ENCODE measurements around the gene ZNF26.
"Not testable (repeated sequence)": the region's sequence is repeated elsewhere in the genome, so short reads cannot be mapped to it uniquely, and the experiment has no call there.

Gene ZNF26

GRCh38 chr12:132955094-132956010, 30.8 kb upstream of the ZNF26 start:
- DNase-seq (ENCODE audit: low read depth in 2 of 2): no peak

- peak; percentile 65 to 70 for DNase-seq (ENCODE audit: low read depth in 2 of 2)
These were observed 30.0 kb upstream of the ZNF26 start, which contains the start of gene ZNF605 for GRCh38 chr12:132956011-132956788. Gene ZNF605 (minus strand): TSS chr12:132956306. CDS start chr12:132945635, 10,671 bp downstream.

GRCh38 chr12:132961790-132962189, 24.4 kb upstream of the ZNF26 start:
- not testable (repeated sequence) for DNase-seq (ENCODE audit: low read depth in 2 of 2)

GRCh38 chr12:132963947-132964346, 22.2 kb upstream of the ZNF26 start:
- not testable (repeated sequence) for DNase-seq (ENCODE audit: low read depth in 2 of 2)

GRCh38 chr12:132965796-132966195, 20.4 kb upstream of the ZNF26 start:
- DNase-seq (ENCODE audit: low read depth in 2 of 2): no peak

- no peak for DNase-seq (ENCODE audit: low read depth in 2 of 2)
These were observed 19.3 kb upstream of the ZNF26 start for GRCh38 chr12:132966676-132967415.

GRCh38 chr12:132967736-132968135, 18.4 kb upstream of the ZNF26 start:
- no peak for DNase-seq (ENCODE audit: low read depth in 2 of 2)

- no peak for DNase-seq (ENCODE audit: low read depth in 2 of 2)
These were observed 13.8 kb upstream of the ZNF26 start for GRCh38 chr12:132972374-132972773.

- DNase-seq (ENCODE audit: low read depth in 2 of 2): not testable (repeated sequence)
These were observed 9.3 kb upstream of the ZNF26 start for GRCh38 chr12:132976870-132977269.

- no peak for DNase-seq (ENCODE audit: low read depth in 2 of 2)
These were observed 688 bp downstream of the ZNF26 start for GRCh38 chr12:132986885-132987225.

- DNase-seq (ENCODE audit: low read depth in 2 of 2): no peak
These were observed 12.6 kb downstream of the ZNF26 start for GRCh38 chr12:132998741-132999140.

GRCh38 chr12:133010657-133011297, 24.6 kb downstream of the ZNF26 start:
- DNase-seq (ENCODE audit: low read depth in 2 of 2): no peak

GRCh38 chr12:133023566-133023965, 37.4 kb downstream of the ZNF26 start:
- DNase-seq (ENCODE audit: low read depth in 2 of 2): no peak

GRCh38 chr12:133026996-133027395, 40.8 kb downstream of the ZNF26 start:
- DNase-seq (ENCODE audit: low read depth in 2 of 2): no peak

- DNase-seq (ENCODE audit: low read depth in 2 of 2): peak; percentile 93 to 94
These were observed 51.2 kb downstream of the ZNF26 start, which contains the start of gene ZNF84 for GRCh38 chr12:133037207-133038005. Gene ZNF84 (plus strand): TSS chr12:133037509. CDS start chr12:133041468, 3,959 bp downstream.

- no peak for DNase-seq (ENCODE audit: low read depth in 2 of 2)
These were observed 52.0 kb downstream of the ZNF26 start for GRCh38 chr12:133038118-133038709.

GRCh38 chr12:133046698-133047097, 60.5 kb downstream of the ZNF26 start:
- DNase-seq (ENCODE audit: low read depth in 2 of 2): no peak

- no peak for DNase-seq (ENCODE audit: low read depth in 2 of 2)
These were observed 71.3 kb downstream of the ZNF26 start for GRCh38 chr12:133057446-133057845.

- DNase-seq (ENCODE audit: low read depth in 2 of 2): no peak
These were observed 72.3 kb downstream of the ZNF26 start for GRCh38 chr12:133058203-133059113.
